GM12878 (cell line): ENCODE data around the gene SNHG17. TPM values are rescaled to one million over a fixed set of nuclear protein-coding genes. Genes with fewer than 3 reads are reported as not detected.

ENCODE experiments used
- ATAC-seq: fragments of 200-7000 bp; cut with Tn5 transposase; 3 replicates; pipeline ENCODE4 v1.9.1; 2020; ENCODE audit warnings: mild to moderate bottlenecking, moderate library complexity
- BruUV-seq: library from RNA; stranded (reverse); fragments of 400-500 nt; replicated peaks from 2 replicates; lab custom pipeline; 2021; lab: Mats Ljungman, UMichigan
- CTCF ChIA-PET: fragments of 300-600 bp; sonication (Branson Sonifier 250); formaldehyde crosslinking; extraction: SDS; loops from one replicate; lab custom pipeline; 2021; ENCODE audit warnings: inconsistent platforms; lab: Yijun Ruan, JAX
- POLR2A ChIA-PET: fragments of 350-600 bp; formaldehyde crosslinking; extraction: SDS; loops from one replicate; lab custom pipeline; 2021; ENCODE audit warnings: inconsistent platforms; lab: Charles Lee
- RAD21 ChIA-PET: fragments of 300-600 bp; sonication (Branson Sonifier 250); formaldehyde crosslinking; loops from one replicate; lab custom pipeline; 2023; ENCODE audit warnings: antibody characterized with exemption; ENCODE audit not compliant: unreplicated experiment; lab: Charles Lee
- SMC1A ChIA-PET: fragments of 300-600 bp; sonication (Branson Sonifier 250); formaldehyde crosslinking; loops from one replicate; lab custom pipeline; 2023; ENCODE audit not compliant: unreplicated experiment, uncharacterized antibody; lab: Charles Lee
- DNase-seq: peaks from one replicate; pipeline ENCODE4 v3.0.0-alpha.2; 2011; ENCODE audit warnings: low read depth, low spot score
- FAIRE-seq: peaks from 3 replicates; lab custom pipeline; 2011; peaks lifted over from hg19 to GRCh38; lab: Jason Lieb, UNC
- H2AFZ ChIP-seq: 2 replicates; pipeline ENCODE4 v1.6.0; 2011; ENCODE audit warnings: low read depth, low read length, control low read depth; ENCODE audit not compliant: control insufficient read depth
- H3K27ac ChIP-seq: 2 replicates; pipeline ENCODE4 v1.5.1; 2011; ENCODE audit warnings: control low read depth; ENCODE audit not compliant: control insufficient read depth, insufficient read depth
- H3K27me3 ChIP-seq, 2 experiments: replicated peaks in 1 of 2; 2 replicates each; pipeline versions ENCODE4 v1.6.0 to v1.6.1; 2011; ENCODE audit warnings: low read length in 1 of 2; ENCODE audit not compliant: control insufficient read depth in 2 of 2, insufficient read depth in 2 of 2
- H3K36me3 ChIP-seq, 2 experiments: 2 replicates each; pipeline ENCODE4 v1.5.1; 2011; ENCODE audit warnings: low read length in 1 of 2; ENCODE audit not compliant: control insufficient read depth in 2 of 2, insufficient read depth in 2 of 2
- H3K4me1 ChIP-seq: 2 replicates; pipeline ENCODE4 v1.6.1; 2011; ENCODE audit warnings: mild to moderate bottlenecking, low read length, moderate library complexity, mixed read lengths; ENCODE audit not compliant: control insufficient read depth, insufficient read depth
- H3K4me2 ChIP-seq: 2 replicates; pipeline ENCODE4 v1.6.0; 2011; ENCODE audit warnings: control low read depth; ENCODE audit not compliant: control insufficient read depth, insufficient read depth
- H3K4me3 ChIP-seq: fragments of 200-600 bp; sonication (generic); 2 replicates; pipeline ENCODE4 v1.5.1; 2016
- H3K79me2 ChIP-seq: 2 replicates; pipeline ENCODE4 v1.6.0; 2011; ENCODE audit warnings: low read length; ENCODE audit not compliant: control insufficient read depth, insufficient read depth
- H3K9ac ChIP-seq: 2 replicates; pipeline ENCODE4 v1.8.0; 2011; ENCODE audit warnings: low read length, control low read depth, mixed read lengths; ENCODE audit not compliant: control insufficient read depth, insufficient read depth
- H3K9me3 ChIP-seq: replicated peaks from 3 replicates; pipeline ENCODE4 v1.5.1; 2011; ENCODE audit warnings: mild to moderate bottlenecking, low read length; ENCODE audit not compliant: control insufficient read depth, insufficient read depth
- H4K20me1 ChIP-seq: 2 replicates; pipeline ENCODE4 v1.6.0; 2011; ENCODE audit not compliant: control insufficient read depth, insufficient read depth
- BCL11A ChIP-seq: IDR thresholded peaks from 2 replicates; pipeline ENCODE4 v1.6.1; 2011; ENCODE audit warnings: low read depth, low read length
- FOXM1 ChIP-seq: IDR thresholded peaks from 2 replicates; pipeline ENCODE4 v1.6.1; 2012; ENCODE audit warnings: low read depth, mild to moderate bottlenecking, inconsistent platforms, low read length, moderate library complexity
- GABPA ChIP-seq: IDR thresholded peaks from 2 replicates; pipeline ENCODE4 v1.6.1; 2014; ENCODE audit warnings: antibody characterized with exemption, low read depth, mild to moderate bottlenecking, inconsistent platforms
- JUND ChIP-seq: IDR thresholded peaks from 2 replicates; pipeline ENCODE4 v1.6.1; 2012; ENCODE audit warnings: low read depth, mild to moderate bottlenecking, low read length, improper control_type of control experiment, moderate library complexity
- MTA2 ChIP-seq: fragments of 450-650 bp; IDR thresholded peaks from 2 replicates; pipeline ENCODE4 v1.6.1; 2016; ENCODE audit warnings: low read depth, mild to moderate bottlenecking, moderate library complexity
- STAT3 ChIP-seq: IDR thresholded peaks from 2 replicates; pipeline ENCODE4 v1.6.1; 2011; ENCODE audit warnings: low read depth, low read length, improper control_type of control experiment
- YY1 ChIP-seq: IDR thresholded peaks from 2 replicates; pipeline ENCODE4 v1.6.1; 2011; ENCODE audit warnings: low read depth, mild to moderate bottlenecking, low read length
- WGBS: methylation state at CpG from one replicate; pipeline ENCODE4 v1.1.6; 2016; ENCODE audit warnings: low lambda C conversion rate; ENCODE audit not compliant: insufficient replicate concordance, insufficient coverage; ENCODE audit errors: missing lambda C conversion rate; 5-methylcytosine and 5-hydroxymethylcytosine counted together
- in situ Hi-C: fragments of 300-500 bp; cut with MboI; formaldehyde crosslinking; loops from 9 replicates; pipeline ENCODE4 v1.14.3; 2018; ENCODE audit warnings: mixed read lengths
- intact Hi-C: fragments of 100-400 bp; cut with micrococcal nuclease; formaldehyde crosslinking; loops from one replicate; pipeline ENCODE4 v1.14.2; 2022; ENCODE audit not compliant: unreplicated experiment
- polyA plus RNA-seq, 11 experiments: library from polyadenylated mRNA; depleted of rRNA in 4 of 11; unstranded in 6 of 11; stranded (reverse) in 5 of 11; fragments of >200 nt; fragmentation: Nextera tagmentation in 4 of 11; fragmentation: Illumina TruSeq in 1 of 11; extraction: Ambion mirVana in 4 of 11; extraction: Trizol in 1 of 11; gene quantifications; 1 replicate in 1 of 11; 2 replicates in 10 of 11; pipeline versions ENCODE4 v1.2.1 to v1.2.3, GENCODE V29; 2011 to 2016; ENCODE audit warnings: inconsistent platforms in 2 of 11, missing spikeins in 2 of 11, low read depth in 1 of 11
- total RNA-seq, 4 experiments: library from RNA; depleted of rRNA in 3 of 4; stranded (reverse); fragments of >200 nt in 3 of 4; fragmentation: Illumina TruSeq in 1 of 4; extraction: Trizol in 1 of 4; gene quantifications; 2 replicates each; pipeline versions ENCODE4 v1.2.1 to v1.2.3, GENCODE V29; 2013 to 2021
- TF ChIP-seq, protein P1 (sequence below): fragments of 450-650 bp; formaldehyde crosslinking; IDR thresholded peaks from 2 replicates; pipeline ENCODE4 v1.5.0; 2022; ENCODE audit warnings: mild to moderate bottlenecking, missing genetic modification characterization
- TF ChIP-seq, protein P2 (sequence below): fragments of 450-650 bp; conservative IDR thresholded peaks from 2 replicates; pipeline ENCODE4 v1.6.1; 2017; ENCODE audit warnings: mild to moderate bottlenecking, moderate library complexity
- TF ChIP-seq, protein P3 (sequence below): fragments of 450-650 bp; formaldehyde crosslinking; IDR thresholded peaks from 2 replicates; pipeline ENCODE4 v1.4.0; 2020; ENCODE audit warnings: mild to moderate bottlenecking, moderate library complexity

SNHG17 gene
- total and polyA plus RNA-seq, 10 of the 15 experiments (the other 5 are each of a cell fraction or from before 2014, with no cell fraction given), result 20.8 to 63.0 (median 33.9) TPM

DNA sequence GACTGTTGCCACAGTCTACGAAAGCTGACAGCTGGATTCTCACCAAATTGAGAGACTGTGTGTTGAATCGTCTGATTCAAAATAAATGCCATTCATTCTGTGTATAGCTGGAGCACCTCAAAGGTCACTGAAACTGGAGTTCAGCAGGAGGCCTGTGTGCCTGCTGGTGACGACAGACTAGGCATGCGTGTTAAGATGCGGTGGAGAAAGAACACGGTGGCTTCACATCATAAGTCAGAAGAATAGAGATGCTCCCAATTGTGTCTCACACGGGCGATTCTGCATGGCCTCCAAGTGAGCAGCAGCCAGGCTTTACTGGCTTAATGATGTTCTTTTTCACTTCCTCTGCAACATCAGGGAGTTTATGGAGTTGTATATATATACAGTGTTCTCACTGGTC, 32.3 kb downstream of the SNHG17 start (continued):
- no peak for TF ChIP-seq MTA2

DNA sequence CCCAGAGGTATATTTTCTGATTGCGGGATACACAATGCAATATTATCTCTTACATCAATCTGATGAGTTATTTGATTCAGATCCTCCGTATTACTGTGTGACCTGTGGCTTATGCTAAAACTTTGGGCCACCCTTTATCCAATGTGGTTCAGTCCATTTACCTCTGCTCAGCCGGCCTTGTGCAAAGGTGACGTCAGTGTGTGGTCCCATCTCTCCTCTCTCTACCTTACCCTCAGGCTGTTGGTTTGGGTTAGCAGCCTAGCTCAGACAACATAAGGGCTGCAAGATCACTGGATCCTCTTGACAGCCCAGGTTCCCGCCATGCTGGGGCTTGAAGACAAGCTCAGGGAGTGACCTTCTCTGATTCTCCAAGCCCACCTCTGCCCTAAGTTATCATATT, 33.0 kb downstream of the SNHG17 start:
- 85% methylated on average over 5 of the region's 5 CpGs for WGBS
- H2AFZ ChIP-seq, result no peak overlapping the region
- DNase-seq (no peak), FAIRE-seq (no peak), ATAC-seq (no peak)
- intact Hi-C loops (no loop called here), in situ Hi-C loops (no loop called here)
- no peaks in the 10 kb centered on the region for H4K20me1 ChIP-seq
- H3K4me3 ChIP-seq, result no peak overlapping the region
- TF ChIP-seq, protein P1, sequence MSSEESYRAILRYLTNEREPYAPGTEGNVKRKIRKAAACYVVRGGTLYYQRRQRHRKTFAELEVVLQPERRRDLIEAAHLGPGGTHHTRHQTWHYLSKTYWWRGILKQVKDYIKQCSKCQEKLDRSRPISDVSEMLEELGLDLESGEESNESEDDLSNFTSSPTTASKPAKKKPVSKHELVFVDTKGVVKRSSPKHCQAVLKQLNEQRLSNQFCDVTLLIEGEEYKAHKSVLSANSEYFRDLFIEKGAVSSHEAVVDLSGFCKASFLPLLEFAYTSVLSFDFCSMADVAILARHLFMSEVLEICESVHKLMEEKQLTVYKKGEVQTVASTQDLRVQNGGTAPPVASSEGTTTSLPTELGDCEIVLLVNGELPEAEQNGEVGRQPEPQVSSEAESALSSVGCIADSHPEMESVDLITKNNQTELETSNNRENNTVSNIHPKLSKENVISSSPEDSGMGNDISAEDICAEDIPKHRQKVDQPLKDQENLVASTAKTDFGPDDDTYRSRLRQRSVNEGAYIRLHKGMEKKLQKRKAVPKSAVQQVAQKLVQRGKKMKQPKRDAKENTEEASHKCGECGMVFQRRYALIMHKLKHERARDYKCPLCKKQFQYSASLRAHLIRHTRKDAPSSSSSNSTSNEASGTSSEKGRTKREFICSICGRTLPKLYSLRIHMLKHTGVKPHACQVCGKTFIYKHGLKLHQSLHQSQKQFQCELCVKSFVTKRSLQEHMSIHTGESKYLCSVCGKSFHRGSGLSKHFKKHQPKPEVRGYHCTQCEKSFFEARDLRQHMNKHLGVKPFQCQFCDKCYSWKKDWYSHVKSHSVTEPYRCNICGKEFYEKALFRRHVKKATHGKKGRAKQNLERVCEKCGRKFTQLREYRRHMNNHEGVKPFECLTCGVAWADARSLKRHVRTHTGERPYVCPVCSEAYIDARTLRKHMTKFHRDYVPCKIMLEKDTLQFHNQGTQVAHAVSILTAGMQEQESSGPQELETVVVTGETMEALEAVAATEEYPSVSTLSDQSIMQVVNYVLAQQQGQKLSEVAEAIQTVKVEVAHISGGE, result no peak
- TF ChIP-seq YY1 (no peak), GABPA (no peak), FOXM1 (no peak), JUND (no peak), STAT3 (no peak), BCL11A (no peak)
- TF ChIP-seq, protein P2, sequence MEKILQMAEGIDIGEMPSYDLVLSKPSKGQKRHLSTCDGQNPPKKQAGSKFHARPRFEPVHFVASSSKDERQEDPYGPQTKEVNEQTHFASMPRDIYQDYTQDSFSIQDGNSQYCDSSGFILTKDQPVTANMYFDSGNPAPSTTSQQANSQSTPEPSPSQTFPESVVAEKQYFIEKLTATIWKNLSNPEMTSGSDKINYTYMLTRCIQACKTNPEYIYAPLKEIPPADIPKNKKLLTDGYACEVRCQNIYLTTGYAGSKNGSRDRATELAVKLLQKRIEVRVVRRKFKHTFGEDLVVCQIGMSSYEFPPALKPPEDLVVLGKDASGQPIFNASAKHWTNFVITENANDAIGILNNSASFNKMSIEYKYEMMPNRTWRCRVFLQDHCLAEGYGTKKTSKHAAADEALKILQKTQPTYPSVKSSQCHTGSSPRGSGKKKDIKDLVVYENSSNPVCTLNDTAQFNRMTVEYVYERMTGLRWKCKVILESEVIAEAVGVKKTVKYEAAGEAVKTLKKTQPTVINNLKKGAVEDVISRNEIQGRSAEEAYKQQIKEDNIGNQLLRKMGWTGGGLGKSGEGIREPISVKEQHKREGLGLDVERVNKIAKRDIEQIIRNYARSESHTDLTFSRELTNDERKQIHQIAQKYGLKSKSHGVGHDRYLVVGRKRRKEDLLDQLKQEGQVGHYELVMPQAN, result no peak
- TF ChIP-seq, protein P3, sequence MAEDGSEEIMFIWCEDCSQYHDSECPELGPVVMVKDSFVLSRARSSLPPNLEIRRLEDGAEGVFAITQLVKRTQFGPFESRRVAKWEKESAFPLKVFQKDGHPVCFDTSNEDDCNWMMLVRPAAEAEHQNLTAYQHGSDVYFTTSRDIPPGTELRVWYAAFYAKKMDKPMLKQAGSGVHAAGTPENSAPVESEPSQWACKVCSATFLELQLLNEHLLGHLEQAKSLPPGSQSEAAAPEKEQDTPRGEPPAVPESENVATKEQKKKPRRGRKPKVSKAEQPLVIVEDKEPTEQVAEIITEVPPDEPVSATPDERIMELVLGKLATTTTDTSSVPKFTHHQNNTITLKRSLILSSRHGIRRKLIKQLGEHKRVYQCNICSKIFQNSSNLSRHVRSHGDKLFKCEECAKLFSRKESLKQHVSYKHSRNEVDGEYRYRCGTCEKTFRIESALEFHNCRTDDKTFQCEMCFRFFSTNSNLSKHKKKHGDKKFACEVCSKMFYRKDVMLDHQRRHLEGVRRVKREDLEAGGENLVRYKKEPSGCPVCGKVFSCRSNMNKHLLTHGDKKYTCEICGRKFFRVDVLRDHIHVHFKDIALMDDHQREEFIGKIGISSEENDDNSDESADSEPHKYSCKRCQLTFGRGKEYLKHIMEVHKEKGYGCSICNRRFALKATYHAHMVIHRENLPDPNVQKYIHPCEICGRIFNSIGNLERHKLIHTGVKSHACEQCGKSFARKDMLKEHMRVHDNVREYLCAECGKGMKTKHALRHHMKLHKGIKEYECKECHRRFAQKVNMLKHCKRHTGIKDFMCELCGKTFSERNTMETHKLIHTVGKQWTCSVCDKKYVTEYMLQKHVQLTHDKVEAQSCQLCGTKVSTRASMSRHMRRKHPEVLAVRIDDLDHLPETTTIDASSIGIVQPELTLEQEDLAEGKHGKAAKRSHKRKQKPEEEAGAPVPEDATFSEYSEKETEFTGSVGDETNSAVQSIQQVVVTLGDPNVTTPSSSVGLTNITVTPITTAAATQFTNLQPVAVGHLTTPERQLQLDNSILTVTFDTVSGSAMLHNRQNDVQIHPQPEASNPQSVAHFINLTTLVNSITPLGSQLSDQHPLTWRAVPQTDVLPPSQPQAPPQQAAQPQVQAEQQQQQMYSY (CRISPR knock-in tag), result no peak
- H3K79me2 ChIP-seq, result no peaks in the 10 kb centered on the region
- H3K9ac ChIP-seq, result no peak overlapping the region
- POLR2A ChIA-PET, result no interaction called here
- H3K4me1 ChIP-seq, result no peaks in the 10 kb centered on the region
- BruUV-seq, result no TSS peak
- RAD21 ChIA-PET, result no interaction called here
- no peaks in the 10 kb centered on the region for H3K27me3 ChIP-seq
- CTCF ChIA-PET, result no interaction called here
- H3K4me2 ChIP-seq, result no peak overlapping the region
- H3K36me3 ChIP-seq, result no peaks in the 10 kb centered on the region
- no peaks in the 10 kb centered on the region for H3K9me3 ChIP-seq
- SMC1A ChIA-PET, result no interaction called here
- no peak overlapping the region for H3K27ac ChIP-seq
